K562 (cell line): ENCODE results near the gene CHD5. TPM values are rescaled to one million over a fixed set of nuclear protein-coding genes. Genes with fewer than 3 reads are reported as not detected.
A peak's percentile ranks its signal among the peaks of the same experiment; 100 is the strongest.

ENCODE experiments used
- ATAC-seq: fragments of 200-7000 bp; cut with Tn5 transposase; 3 replicates; pipeline ENCODE4 v1.9.1; 2020; ENCODE audit warnings: moderate library complexity
- BruUV-seq: library from RNA; stranded (reverse); fragments of 400-500 nt; replicated peaks from 2 replicates; lab custom pipeline; 2021; lab: Mats Ljungman, UMichigan
- CTCF ChIA-PET: fragments of 300-600 bp; formaldehyde crosslinking; extraction: SDS; loops from one replicate; lab custom pipeline; 2021; ENCODE audit warnings: low intra/inter-chr PET ratio; lab: Yijun Ruan, JAX
- POLR2A ChIA-PET: fragments of 300-600, 350-650 bp; sonication (Branson Sonifier 250); formaldehyde crosslinking; extraction: SDS; loops from one replicate; lab custom pipeline; 2021; ENCODE audit warnings: antibody characterized with exemption, inconsistent platforms; lab: Yijun Ruan, JAX
- DNase-seq, 4 experiments: peaks; one replicate each; pipeline versions ENCODE4 v3.0.0 to v3.0.0-alpha.2; 2011 to 2018; ENCODE audit warnings: low spot score in 3 of 4, mixed read lengths in 3 of 4; ENCODE audit errors: extremely low read depth in 1 of 4
- FAIRE-seq: peaks from 2 replicates; lab custom pipeline; 2011; peaks lifted over from hg19 to GRCh38; lab: Jason Lieb, UNC
- H2AFZ ChIP-seq: 2 replicates; pipeline ENCODE4 v1.6.0; 2011; ENCODE audit warnings: low read depth, low read length, control low read depth, inconsistent platforms
- H3K27ac ChIP-seq: fragments of 200-600 bp; 3 replicates; pipeline ENCODE4 v1.8.0; 2011; ENCODE audit warnings: low read depth, mild to moderate bottlenecking, control low read depth, inconsistent platforms, low read length, moderate library complexity, mixed read lengths; ENCODE audit errors: extremely low read depth
- H3K27me3 ChIP-seq, 2 experiments: fragments of 300-600 bp in 1 of 2; 2 replicates in 1 of 2; 3 replicates in 1 of 2; pipeline versions ENCODE4 v1.6.0 to v1.8.0; 2011; ENCODE audit warnings: inconsistent platforms in 2 of 2, low read length in 2 of 2, mild to moderate bottlenecking in 1 of 2, mixed read lengths in 1 of 2, moderate library complexity in 1 of 2; ENCODE audit not compliant: control insufficient read depth in 2 of 2, insufficient read depth in 2 of 2
- H3K36me3 ChIP-seq: fragments of 300-600 bp; 3 replicates; pipeline ENCODE4 v1.8.0; 2011; ENCODE audit warnings: mild to moderate bottlenecking, low read length, inconsistent platforms; ENCODE audit not compliant: control insufficient read depth, insufficient read depth
- H3K4me1 ChIP-seq, 2 experiments: fragments of 200-600 bp in 1 of 2; replicated peaks in 1 of 2; 2 replicates in 1 of 2; 3 replicates in 1 of 2; pipeline versions ENCODE4 v1.5.1 to v1.8.0; 2011; ENCODE audit warnings: inconsistent platforms in 2 of 2, low read length in 2 of 2, mild to moderate bottlenecking in 1 of 2, mixed read lengths in 1 of 2, moderate library complexity in 1 of 2; ENCODE audit not compliant: control insufficient read depth in 2 of 2, insufficient read depth in 2 of 2
- H3K4me2 ChIP-seq: 2 replicates; pipeline ENCODE4 v1.6.1; 2011; ENCODE audit warnings: low read length, control low read depth, inconsistent platforms, mixed read lengths; ENCODE audit not compliant: insufficient read depth
- H3K4me3 ChIP-seq: fragments of 200-600 bp; sonication (generic), shearing (Covaris generic); 2 replicates; pipeline ENCODE4 v1.5.1; 2016; ENCODE audit warnings: control low read depth, inconsistent platforms
- H3K79me2 ChIP-seq: fragments of 200-600 bp; 3 replicates; pipeline ENCODE4 v1.8.0; 2011; ENCODE audit warnings: low read length, inconsistent platforms; ENCODE audit not compliant: control insufficient read depth, insufficient read depth
- H3K9ac ChIP-seq, 2 experiments: 2 replicates each; pipeline versions ENCODE4 v1.6.0 to v1.6.1; 2011; ENCODE audit warnings: low read depth in 2 of 2, low read length in 2 of 2, control low read depth in 1 of 2, inconsistent platforms in 1 of 2, mild to moderate bottlenecking in 1 of 2, mixed read lengths in 1 of 2; ENCODE audit not compliant: insufficient read depth in 1 of 2
- H3K9me1 ChIP-seq: one replicate; pipeline ENCODE4 v1.6.0; 2011; ENCODE audit warnings: inconsistent platforms, mild to moderate bottlenecking, low read length, moderate library complexity; ENCODE audit not compliant: control insufficient read depth, insufficient read depth
- H3K9me3 ChIP-seq: replicated peaks from 2 replicates; pipeline ENCODE4 v1.5.1; 2011; ENCODE audit warnings: low read depth, low read length, inconsistent platforms; ENCODE audit not compliant: control insufficient read depth, insufficient read depth
- H4K20me1 ChIP-seq: replicated peaks from 2 replicates; pipeline ENCODE4 v1.6.1; 2011; ENCODE audit warnings: low read length, inconsistent platforms, mixed read lengths; ENCODE audit not compliant: control insufficient read depth, insufficient read depth
- COPS2 ChIP-seq: fragments of 450-650 bp; conservative IDR thresholded peaks from 2 replicates; pipeline ENCODE4 v1.6.1; 2016; ENCODE audit warnings: mild to moderate bottlenecking, moderate library complexity
- ETV5 ChIP-seq: sonication (generic); formaldehyde crosslinking; IDR thresholded peaks from 2 replicates; pipeline ENCODE4 v1.4.0; 2020; ENCODE audit warnings: low read depth, mild to moderate bottlenecking, missing genetic modification reagents
- HBP1 ChIP-seq: fragments of 450-650 bp; formaldehyde crosslinking; IDR thresholded peaks from 2 replicates; pipeline ENCODE4 v1.4.0; 2022; ENCODE audit warnings: missing genetic modification characterization
- MIER1 ChIP-seq: fragments of 450-650 bp; IDR thresholded peaks from 2 replicates; pipeline ENCODE4 v1.6.1; 2016; ENCODE audit warnings: antibody characterized with exemption, mild to moderate bottlenecking, low read depth
- NUFIP1 ChIP-seq: fragments of 450-650 bp; IDR thresholded peaks from 2 replicates; pipeline ENCODE4 v1.6.1; 2018; ENCODE audit not compliant: partially characterized antibody
- PKNOX1 ChIP-seq: fragments of 450-650 bp; IDR thresholded peaks from 2 replicates; pipeline ENCODE4 v1.6.1; 2016
- RBM15 ChIP-seq: fragments of 200-400 bp; formaldehyde crosslinking; IDR thresholded peaks from 2 replicates; pipeline ENCODE4 v1.6.1; 2018; ENCODE audit warnings: mild to moderate bottlenecking, low read length, moderate library complexity; ENCODE audit not compliant: insufficient read depth
- RBM39 ChIP-seq: fragments of 200-400 bp; formaldehyde crosslinking; optimal IDR thresholded peaks from 2 replicates; pipeline ENCODE3; 2018; ENCODE audit warnings: low read depth, low read length
- RUNX1 ChIP-seq: sonication (generic); IDR thresholded peaks from 2 replicates; pipeline ENCODE4 v1.6.1; 2016; ENCODE audit warnings: antibody characterized with exemption, low read depth
- SMARCA4 ChIP-seq: fragments of 450-650 bp; IDR thresholded peaks from 2 replicates; pipeline ENCODE4 v1.6.1; 2016
- SPI1 ChIP-seq: IDR thresholded peaks from 2 replicates; pipeline ENCODE4 v1.6.1; 2011; ENCODE audit warnings: low read depth, low read length, control low read depth, borderline replicate concordance
- U2AF2 ChIP-seq: fragments of 200-400 bp; formaldehyde crosslinking; optimal IDR thresholded peaks from 2 replicates; pipeline ENCODE3; 2017; ENCODE audit warnings: low read depth, mild to moderate bottlenecking, low read length
- USF2 ChIP-seq: sonication (generic); formaldehyde crosslinking; IDR thresholded peaks from 2 replicates; pipeline ENCODE4 v1.5.0; 2020; ENCODE audit warnings: missing genetic modification reagents
- ZKSCAN3 ChIP-seq: fragments of 250-450 bp; sonication (Bioruptor Pico); IDR thresholded peaks from 2 replicates; pipeline ENCODE4 v1.4.0; 2020
- ZNF76 ChIP-seq: fragments of 250-450 bp; sonication (Bioruptor Pico); IDR thresholded peaks from 2 replicates; pipeline ENCODE4 v1.4.0; 2020; ENCODE audit warnings: mild to moderate bottlenecking, moderate library complexity, borderline replicate concordance
- WGBS: fragments of 100-300 bp; shearing (Covaris generic); methylation state at CpG from one replicate; pipeline ENCODE4 v1.1.6; 2016; ENCODE audit warnings: low coverage, mixed read lengths; ENCODE audit not compliant: insufficient coverage; ENCODE audit errors: missing lambda C conversion rate; 5-methylcytosine and 5-hydroxymethylcytosine counted together
- in situ Hi-C: fragments of 300-500 bp; cut with MboI; formaldehyde crosslinking; loops from 4 replicates; pipeline ENCODE4 v1.15.0; 2018; ENCODE audit warnings: inconsistent platforms, mixed read lengths
- intact Hi-C: fragments of 100-400 bp; cut with micrococcal nuclease; formaldehyde crosslinking; loops from 2 replicates; pipeline ENCODE4 v1.14.2; 2022
- polyA plus RNA-seq, 8 experiments: library from polyadenylated mRNA; depleted of rRNA in 4 of 8; stranded (reverse) in 5 of 8; unstranded in 3 of 8; fragments of >200 nt; fragmentation: Nextera tagmentation in 2 of 8; fragmentation: Illumina TruSeq in 1 of 8; extraction: Ambion mirVana in 2 of 8; extraction: Trizol in 1 of 8; gene quantifications; 2 replicates each; pipeline versions ENCODE4 v1.2.1 to v1.2.3, GENCODE V29; 2011 to 2014; ENCODE audit warnings: inconsistent platforms in 1 of 8, missing spikeins in 1 of 8
- total RNA-seq, 7 experiments: library from RNA; depleted of rRNA in 6 of 7; stranded (reverse); fragments of >200 nt in 6 of 7; fragmentation: Illumina TruSeq in 2 of 7; extraction: Trizol in 2 of 7; gene quantifications; 2 replicates each; pipeline versions ENCODE4 v1.2.1 to v1.2.3, GENCODE V29; 2011 to 2021; ENCODE audit warnings: low replicate concordance in 1 of 7

The CHD5 gene
- total and polyA plus RNA-seq, 9 of the 15 experiments (the other 6 are each of a cell fraction or from before 2014, with no cell fraction given): 0.03 to 0.52 (median 0.11) TPM; not detected in 2

GRCh38 chr1:6113116-6113515, 67.0 kb downstream of the CHD5 start:
- H3K9me1 ChIP-seq: no peaks in the 10 kb centered on the region
- H3K4me1 ChIP-seq: peaks cover 0 to 13% of the 10 kb centered on the region in 2 experiments; a peak in 2 of 5 replicates
- in situ Hi-C loops: no loop called here
- no peak overlapping the region for H3K4me2 ChIP-seq
- FAIRE-seq: no peak
- intact Hi-C loops: no loop called here
- no peak overlapping the region for H3K27ac ChIP-seq
- TF ChIP-seq RBM39: no peak
- no peak for TF ChIP-seq COPS2
- 0 out of 2 replicates have a peak, but pooled peaks have one; percentile 37 for TF ChIP-seq PKNOX1
- no TSS peak for BruUV-seq
- CTCF ChIA-PET: no interaction called here
- H3K27me3 ChIP-seq: peaks cover 37 to 51% of the 10 kb centered on the region in 2 experiments
- H3K79me2 ChIP-seq: no peaks in the 10 kb centered on the region
- no peak overlapping the region for H2AFZ ChIP-seq
- H3K9me3 ChIP-seq: no peaks in the 10 kb centered on the region
- H4K20me1 ChIP-seq: peaks cover 4% of the 10 kb centered on the region; the same call in 1 of the 2 replicates
- DNase-seq: no peak
- 1% methylated on average over 10 of the region's 10 CpGs for WGBS
- POLR2A ChIA-PET: interaction anchor here (0.7 to 2.0 kb wide), 5 partner anchors 11 to 134 kb away, joined by 3 to 7 read pairs (median 4); no protein-coding TSS in a partner anchor
- H3K9ac ChIP-seq: no peak overlapping the region
- ATAC-seq: peak; percentile 20; the same call in 1 of the 3 replicates
- H3K4me3 ChIP-seq: no peak overlapping the region
- no peaks in the 10 kb centered on the region for H3K36me3 ChIP-seq

GRCh38 chr1:6112690-6113005, 67.5 kb downstream of the CHD5 start:
- POLR2A ChIA-PET: interaction anchor here (0.6 to 1.9 kb wide), 6 partner anchors 8 to 134 kb away, joined by 3 to 7 read pairs (median 4); no protein-coding TSS in a partner anchor
- Histone ChIP-seq H3K27me3 (peaks cover 37 to 51% of the 10 kb centered on the region in 2 experiments), H4K20me1 (peaks cover 4% of the 10 kb centered on the region; the same call in 1 of the 2 replicates), H3K9ac (no peak overlapping the region), H3K4me2 (no peak overlapping the region), H3K4me1 (peaks cover 0 to 13% of the 10 kb centered on the region in 2 experiments; a peak in 2 of 5 replicates), H2AFZ (no peak overlapping the region), H3K9me3 (no peaks in the 10 kb centered on the region), H3K79me2 (no peaks in the 10 kb centered on the region), H3K4me3 (no peak overlapping the region), H3K36me3 (no peaks in the 10 kb centered on the region), H3K27ac (no peak overlapping the region), H3K9me1 (no peaks in the 10 kb centered on the region)
- intact Hi-C loops (no loop called here), in situ Hi-C loops (no loop called here)
- DNase-seq (no peak), FAIRE-seq (no peak), ATAC-seq (no peak)
- no TSS peak for BruUV-seq
- CTCF ChIA-PET: no interaction called here
- 1% methylated on average over 5 of the region's 5 CpGs for WGBS
- TF ChIP-seq ZNF76: no peak
- no peak for TF ChIP-seq SPI1
- TF ChIP-seq ETV5 (CRISPR knock-in tag): no peak
- no peak for TF ChIP-seq U2AF2
- no peak for TF ChIP-seq NUFIP1
- no peak for TF ChIP-seq HBP1
- TF ChIP-seq SMARCA4: no peak
- TF ChIP-seq ZKSCAN3: no peak
- no peak for TF ChIP-seq USF2 (CRISPR knock-in tag)
- no peak for TF ChIP-seq MIER1
- TF ChIP-seq RUNX1: no peak
- no peak for TF ChIP-seq RBM15
